Lung (tissue), 12 donors: ENCODE measurements around the gene HRG. TPM values are rescaled to one million over a fixed set of nuclear protein-coding genes. Genes with fewer than 3 reads are reported as not detected.
"Not testable (repeated sequence)": the region's sequence is repeated elsewhere in the genome, so short reads cannot be mapped to it uniquely, and the experiment has no call there.

Source experiments
- ATAC-seq: fragments of 200-7000 bp; cut with Tn5 transposase; one replicate; pipeline ENCODE4 v1.9.1; 2020; ENCODE audit warnings: moderate number of reproducible peaks; ENCODE audit not compliant: insufficient read depth, low FRiP score
- DNase-seq, 3 donors: peaks; one replicate each; pipeline ENCODE4 v3.0.0-alpha.2; 2013 to 2017
- H3K27ac ChIP-seq, 2 donors: one replicate each; pipeline ENCODE4 v1.5.1; 2013; ENCODE audit warnings: mild to moderate bottlenecking in 2 of 2, moderate library complexity in 2 of 2, control low read depth in 1 of 2, inconsistent platforms in 1 of 2, low read depth in 1 of 2, low read length in 1 of 2
- H3K27me3 ChIP-seq, 3 donors: one replicate each; pipeline ENCODE4 v1.5.1; 2013; ENCODE audit warnings: low read length in 2 of 3; ENCODE audit not compliant: control insufficient read depth in 3 of 3, insufficient read depth in 3 of 3
- H3K36me3 ChIP-seq, 4 donors: one replicate each; pipeline ENCODE4 v1.5.1; 2013; ENCODE audit warnings: low read length in 4 of 4, mild to moderate bottlenecking in 1 of 4, moderate library complexity in 1 of 4; ENCODE audit not compliant: control insufficient read depth in 4 of 4, insufficient read depth in 4 of 4
- H3K4me1 ChIP-seq, 5 donors: one replicate each; pipeline ENCODE4 v1.5.1; 2013; ENCODE audit warnings: low read length in 5 of 5, mild to moderate bottlenecking in 2 of 5, moderate library complexity in 1 of 5; ENCODE audit not compliant: control insufficient read depth in 5 of 5, insufficient read depth in 5 of 5
- H3K4me3 ChIP-seq: one replicate; pipeline ENCODE4 v1.5.1; 2013; ENCODE audit warnings: mild to moderate bottlenecking, control low read depth, moderate library complexity
- H3K9ac ChIP-seq, 2 donors: one replicate each; pipeline ENCODE4 v1.5.1; 2013; ENCODE audit warnings: low read length in 2 of 2, control low read depth in 1 of 2; ENCODE audit not compliant: insufficient read depth in 1 of 2
- H3K9me3 ChIP-seq, 4 donors: one replicate each; pipeline ENCODE4 v1.5.1; 2013; ENCODE audit warnings: low read length in 3 of 4, mild to moderate bottlenecking in 1 of 4, moderate library complexity in 1 of 4; ENCODE audit not compliant: control insufficient read depth in 4 of 4, insufficient read depth in 3 of 4
- WGBS, 2 donors: extraction: QIAGEN DNeasy Blood & Tissue Kit; methylation state at CpG; one replicate each; pipeline ENCODE4 v1.1.7; 2013; 5-methylcytosine and 5-hydroxymethylcytosine counted together
- polyA plus RNA-seq, 2 donors: library from polyadenylated mRNA; stranded (reverse); fragments of 200-250 nt; gene quantifications; one replicate each; pipeline ENCODE4 v1.2.1, GENCODE V29; 2013
- total RNA-seq, 2 donors: library from RNA; depleted of rRNA in 1 of 2; stranded (reverse); fragments of >200 nt in 1 of 2; gene quantifications; one replicate each; pipeline ENCODE4 v1.2.1, GENCODE V29; 2014 to 2021
- TF ChIP-seq, protein P1 (sequence below): IDR thresholded peaks from 2 replicates; pipeline ENCODE4 v1.5.1; 2012; ENCODE audit warnings: mild to moderate bottlenecking; ENCODE audit errors: control extremely low read depth, extremely low read depth
- donor health status: control.
- donor health status: control.
- donor health status: Bipolar disorder and iron deficiency.
- donor health status: healthy.
- donor health status: DM: yes; HTN: yes; CAD: no.

Gene HRG
- total and polyA plus RNA-seq, 4 donors = 0.15 TPM; not detected in 3

DNA sequence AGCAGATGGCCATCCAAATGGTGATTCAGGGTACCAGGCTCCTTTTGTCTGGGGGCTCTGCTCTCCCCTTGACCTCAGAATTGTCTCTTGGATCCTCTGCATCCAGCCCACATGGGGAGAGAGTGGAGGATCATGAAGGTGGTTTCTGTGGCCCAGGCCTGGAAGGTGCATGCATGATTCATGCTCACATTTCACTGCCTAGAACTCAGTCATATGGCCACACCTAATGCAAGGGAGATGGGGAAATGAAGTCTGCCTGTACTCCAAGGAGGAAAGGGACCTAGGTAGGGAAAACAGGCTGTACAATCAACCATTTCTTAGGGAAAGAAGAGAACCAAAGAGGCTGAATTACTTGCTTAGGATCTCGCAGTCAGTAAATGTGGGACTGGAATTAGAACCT, 15.1 kb downstream of the HRG start:
- no peak for ATAC-seq
- 87 to 91% methylated on average over 1 of the region's 1 CpG for WGBS, 2 donors

DNA sequence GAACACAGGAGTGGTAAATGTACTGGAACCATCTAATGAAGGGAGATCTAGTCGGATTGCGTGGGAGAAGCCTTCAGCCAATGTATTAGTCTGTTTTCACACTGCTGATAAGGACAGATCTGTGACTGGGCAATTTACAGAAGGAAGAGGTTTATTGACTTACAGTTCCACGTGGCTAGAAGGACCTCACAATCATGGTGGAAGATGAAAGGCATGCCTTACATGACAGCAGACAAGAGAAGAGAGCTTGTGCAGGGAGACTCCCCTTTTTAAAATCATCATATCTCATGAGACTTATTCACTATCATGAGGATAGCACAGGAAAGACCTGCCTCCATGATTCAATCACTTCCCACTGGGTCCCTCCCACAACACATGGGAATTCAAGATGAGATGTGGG, 17.0 kb downstream of the HRG start:
- Histone ChIP-seq H3K9ac (no peak overlapping the region), H3K4me1 (no peaks in the 10 kb centered on the region), H3K4me3 (no peak overlapping the region), H3K9me3 (peaks cover 0 to 2% (median 0%) of the 10 kb centered on the region in 4 donors), H3K36me3 (no peaks in the 10 kb centered on the region), H3K27ac (no peak overlapping the region), H3K27me3 (no peaks in the 10 kb centered on the region)
- TF ChIP-seq, protein P1, sequence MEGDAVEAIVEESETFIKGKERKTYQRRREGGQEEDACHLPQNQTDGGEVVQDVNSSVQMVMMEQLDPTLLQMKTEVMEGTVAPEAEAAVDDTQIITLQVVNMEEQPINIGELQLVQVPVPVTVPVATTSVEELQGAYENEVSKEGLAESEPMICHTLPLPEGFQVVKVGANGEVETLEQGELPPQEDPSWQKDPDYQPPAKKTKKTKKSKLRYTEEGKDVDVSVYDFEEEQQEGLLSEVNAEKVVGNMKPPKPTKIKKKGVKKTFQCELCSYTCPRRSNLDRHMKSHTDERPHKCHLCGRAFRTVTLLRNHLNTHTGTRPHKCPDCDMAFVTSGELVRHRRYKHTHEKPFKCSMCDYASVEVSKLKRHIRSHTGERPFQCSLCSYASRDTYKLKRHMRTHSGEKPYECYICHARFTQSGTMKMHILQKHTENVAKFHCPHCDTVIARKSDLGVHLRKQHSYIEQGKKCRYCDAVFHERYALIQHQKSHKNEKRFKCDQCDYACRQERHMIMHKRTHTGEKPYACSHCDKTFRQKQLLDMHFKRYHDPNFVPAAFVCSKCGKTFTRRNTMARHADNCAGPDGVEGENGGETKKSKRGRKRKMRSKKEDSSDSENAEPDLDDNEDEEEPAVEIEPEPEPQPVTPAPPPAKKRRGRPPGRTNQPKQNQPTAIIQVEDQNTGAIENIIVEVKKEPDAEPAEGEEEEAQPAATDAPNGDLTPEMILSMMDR = no peak
- 64 to 69% methylated on average over 3 of the region's 3 CpGs for WGBS, 2 donors
- DNase-seq = no peak
- ATAC-seq = no peak

More for the DNA sequence above, 15.1 kb downstream of the HRG start:
- TF ChIP-seq, protein P1 = no peak
- Histone ChIP-seq H3K9ac (no peak overlapping the region), H3K27me3 (no peaks in the 10 kb centered on the region), H3K4me3 (no peak overlapping the region), H3K27ac (no peak overlapping the region), H3K36me3 (no peaks in the 10 kb centered on the region), H3K4me1 (no peaks in the 10 kb centered on the region), H3K9me3 (peaks cover 0 to 2% (median 0%) of the 10 kb centered on the region in 4 donors)
- DNase-seq = no peak

DNA sequence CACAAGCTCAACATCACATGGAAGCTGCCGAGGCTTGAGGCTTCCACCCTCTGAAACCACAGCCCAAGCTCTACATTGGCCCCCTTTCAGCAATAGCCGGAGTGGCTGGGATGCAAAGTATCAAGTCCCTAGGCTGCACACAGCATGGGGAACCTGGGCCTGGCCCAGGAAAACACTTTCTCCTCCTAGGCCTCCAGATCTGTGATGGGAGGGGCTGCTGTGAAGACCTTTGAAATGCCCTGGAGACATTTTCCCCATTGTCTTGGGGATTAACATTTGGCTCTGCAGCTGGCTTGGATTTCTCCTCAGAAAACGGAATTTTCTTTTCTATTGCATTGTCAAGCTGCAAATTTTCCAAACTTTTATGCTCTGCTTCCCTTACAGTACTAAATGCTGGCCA, 18.2 kb downstream of the HRG start:
- no peak overlapping the region for H3K27ac ChIP-seq
- H3K9me3 ChIP-seq = peaks cover 0 to 2% (median 0%) of the 10 kb centered on the region in 4 donors
- no peak overlapping the region for H3K4me3 ChIP-seq
- TF ChIP-seq, protein P1 = no peak
- no peak overlapping the region for H3K9ac ChIP-seq
- no peaks in the 10 kb centered on the region for H3K36me3 ChIP-seq
- ATAC-seq (no peak), DNase-seq (no peak)
- no peaks in the 10 kb centered on the region for H3K4me1 ChIP-seq
- no peaks in the 10 kb centered on the region for H3K27me3 ChIP-seq
- 68 to 78% methylated on average over 3 of the region's 3 CpGs for WGBS, 2 donors

DNA sequence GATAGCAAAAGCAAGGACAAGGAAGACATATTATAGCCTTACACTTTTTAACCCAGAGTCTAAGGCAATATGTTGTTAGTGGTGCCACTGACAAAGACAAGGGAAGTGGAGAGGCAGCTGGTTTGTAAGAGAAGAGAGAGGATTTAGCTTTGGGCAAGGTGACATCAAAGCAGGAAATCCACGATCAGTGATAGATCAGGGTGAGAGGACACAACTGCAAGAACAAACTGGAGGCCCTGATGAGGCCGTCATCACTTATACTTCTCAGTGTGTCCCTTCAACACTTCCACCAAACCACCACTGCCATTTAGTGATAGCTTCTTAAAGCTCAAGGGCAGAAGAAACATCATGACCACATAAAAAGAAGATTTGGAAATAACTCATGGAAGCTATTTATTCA, 20.7 kb downstream of the HRG start:
- not testable (repeated sequence) for H3K9me3 ChIP-seq, H3K4me1 ChIP-seq, DNase-seq, H3K9ac ChIP-seq, H3K4me3 ChIP-seq, ATAC-seq, H3K27ac ChIP-seq, H3K36me3 ChIP-seq, H3K27me3 ChIP-seq
- 69 to 79% methylated on average over 2 of the region's 2 CpGs for WGBS, 2 donors
